ENCODE data around the gene PADI6. TPM values are rescaled to one million over a fixed set of nuclear protein-coding genes. Genes with fewer than 3 reads are reported as not detected.

PADI6 gene
- total RNA-seq, 2 experiments from 2014 or later, result not detected

DNA sequence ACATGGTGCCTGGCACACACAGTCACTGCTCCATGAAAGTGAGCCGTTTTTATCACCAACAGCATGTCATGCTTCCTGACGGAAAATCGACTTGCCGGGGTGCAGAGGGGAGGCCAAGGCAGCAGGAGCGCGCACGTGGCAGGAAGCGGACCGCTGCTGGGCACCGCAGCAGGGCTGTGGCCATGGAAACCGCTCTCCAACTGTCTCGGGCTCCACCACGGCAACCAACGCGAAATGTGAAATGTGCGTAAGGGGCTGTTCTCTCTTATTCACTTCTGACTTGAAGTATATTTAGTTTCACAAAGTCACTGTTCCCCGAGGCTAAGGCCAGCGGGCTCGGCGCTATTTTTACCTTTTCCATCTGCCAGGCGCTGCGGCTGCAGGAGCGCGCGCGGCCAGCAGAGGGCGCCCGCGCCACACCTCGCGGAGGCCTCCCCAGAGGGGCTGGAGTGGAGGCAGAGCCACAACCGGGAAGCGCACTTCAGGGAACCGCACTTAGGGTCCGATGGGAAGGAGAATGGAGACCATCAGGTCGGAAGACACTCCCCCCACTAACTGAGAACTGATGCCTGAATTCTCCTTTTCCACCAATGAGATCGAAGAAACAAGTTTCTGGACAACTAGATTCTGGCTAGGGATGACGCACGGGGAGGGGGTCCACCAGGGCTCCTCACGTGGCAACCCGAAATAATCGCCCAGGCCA lies 47.8 kb downstream of the PADI6 start:
- CTCF ChIA-PET, result no interaction called here

GRCh38 chr1:17420391-17420918 lies 48.5 kb downstream of the PADI6 start:
- no peak overlapping the region for H3K27ac Mint-ChIP-seq
- peaks cover 96% of the 10 kb centered on the region for H3K36me3 Mint-ChIP-seq (ENCODE audit: low read depth)
- ChIA-PET CTCF (no interaction called here), POLR2A (no interaction called here)
- no peaks in the 10 kb centered on the region for H3K9me3 Mint-ChIP-seq
- no peak overlapping the region for H3K4me3 Mint-ChIP-seq
- H3K4me1 Mint-ChIP-seq (ENCODE audit: low read depth), result peaks cover 4% of the 10 kb centered on the region
- Histone ChIP-seq H3K9me3 (ENCODE audit: control insufficient read depth in 1 of 2, insufficient read depth in 1 of 2, low read length in 2 of 2) (no peaks in the 10 kb centered on the region), H3K27me3 (ENCODE audit: control insufficient read depth in 1 of 2, insufficient read depth in 2 of 2, low read length in 2 of 2) (no peaks in the 10 kb centered on the region), H3K27ac (ENCODE audit: low read depth in 1 of 2, low read length in 2 of 2) (no peak overlapping the region), H3K36me3 (ENCODE audit: insufficient read depth, low read length) (peaks cover 83% of the 10 kb centered on the region), H3K4me1 (ENCODE audit: insufficient read depth, low read length) (peaks cover 6% of the 10 kb centered on the region), H3K4me3 (ENCODE audit: low read length) (no peak overlapping the region)
- ATAC-seq (ENCODE audit: poor library complexity) (no peak), DNase-seq (no peak)
- no peak for TF ChIP-seq CTCF (IDR thresholded peaks at IDR 0.05)
- no peaks in the 10 kb centered on the region for H3K27me3 Mint-ChIP-seq
- intact Hi-C loops (cut with DNase I, micrococcal nuclease), result loop anchor here in 1 of 2 experiments (2.0 kb wide), 1 partner anchor 186 kb away; no protein-coding TSS in a partner anchor

More for the DNA sequence above, 47.8 kb downstream of the PADI6 start:
- ATAC-seq (ENCODE audit: poor library complexity) (peak; percentile 86), DNase-seq (peak; percentile 39 to 82 (median 62))
- peak overlapping the region; percentile 8 for H3K27ac Mint-ChIP-seq
- H3K36me3 ChIP-seq (ENCODE audit: insufficient read depth, low read length), result peaks cover 83% of the 10 kb centered on the region
- H3K4me3 ChIP-seq (ENCODE audit: low read length), result no peak overlapping the region
- intact Hi-C loops (cut with DNase I, micrococcal nuclease), result loop anchor here (1.0 to 5.0 kb wide), 5 partner anchors 19 to 187 kb away; partner anchors contain the start of gene RCC2 (in 2 of the 2)
- peak overlapping the region; percentile 38 for H3K4me3 Mint-ChIP-seq
- H3K36me3 Mint-ChIP-seq (ENCODE audit: low read depth), result peaks cover 96% of the 10 kb centered on the region
- POLR2A ChIA-PET, result no interaction called here
- peaks cover 6% of the 10 kb centered on the region for H3K4me1 ChIP-seq (ENCODE audit: insufficient read depth, low read length)
- peaks cover 4% of the 10 kb centered on the region for H3K4me1 Mint-ChIP-seq (ENCODE audit: low read depth)
- no peaks in the 10 kb centered on the region for H3K27me3 ChIP-seq (ENCODE audit: control insufficient read depth in 1 of 2, insufficient read depth in 2 of 2, low read length in 2 of 2)
- H3K27me3 Mint-ChIP-seq, result no peaks in the 10 kb centered on the region
- H3K9me3 Mint-ChIP-seq, result no peaks in the 10 kb centered on the region
- no peaks in the 10 kb centered on the region for H3K9me3 ChIP-seq (ENCODE audit: control insufficient read depth in 1 of 2, insufficient read depth in 1 of 2, low read length in 2 of 2)
- peak; percentile 99 for TF ChIP-seq CTCF (IDR thresholded peaks at IDR 0.05)
- H3K27ac ChIP-seq (ENCODE audit: low read depth in 1 of 2, low read length in 2 of 2), result no peak overlapping the region

DNA sequence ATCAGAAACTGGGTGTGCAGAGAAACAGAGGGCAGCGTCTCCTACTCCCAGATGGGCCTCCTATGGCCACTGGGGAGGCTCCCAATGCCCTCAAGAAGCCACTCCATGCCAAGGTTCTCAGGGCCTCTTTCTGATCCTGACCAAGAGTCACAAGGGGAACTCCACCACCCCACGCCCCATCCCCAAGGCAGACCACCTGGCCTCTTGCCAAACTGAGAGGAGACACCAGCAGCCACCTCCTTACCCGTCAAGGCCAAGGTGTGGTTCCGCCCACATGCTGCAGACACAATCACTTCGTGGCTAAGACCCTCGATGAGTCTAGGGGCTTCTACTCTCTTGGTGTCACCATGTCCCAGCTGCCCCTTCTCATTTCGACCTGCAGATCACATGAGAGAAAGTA lies 50.5 kb downstream of the PADI6 start:
- intact Hi-C loops (cut with DNase I, micrococcal nuclease), result no loop called here
- TF ChIP-seq CTCF (IDR thresholded peaks at IDR 0.05), result no peak
- H3K4me1 Mint-ChIP-seq (ENCODE audit: low read depth), result peaks cover 8% of the 10 kb centered on the region
- Histone ChIP-seq H3K27me3 (ENCODE audit: control insufficient read depth in 1 of 2, insufficient read depth in 2 of 2, low read length in 2 of 2) (no peaks in the 10 kb centered on the region), H3K4me1 (ENCODE audit: insufficient read depth, low read length) (peaks cover 6% of the 10 kb centered on the region), H3K4me3 (ENCODE audit: low read length) (no peak overlapping the region), H3K27ac (ENCODE audit: low read depth in 1 of 2, low read length in 2 of 2) (no peak overlapping the region), H3K9me3 (ENCODE audit: control insufficient read depth in 1 of 2, insufficient read depth in 1 of 2, low read length in 2 of 2) (no peaks in the 10 kb centered on the region), H3K36me3 (ENCODE audit: insufficient read depth, low read length) (peaks cover 85% of the 10 kb centered on the region)
- DNase-seq, result no peak
- ATAC-seq (ENCODE audit: poor library complexity), result no peak
- H3K4me3 Mint-ChIP-seq, result no peak overlapping the region
- H3K27me3 Mint-ChIP-seq, result no peaks in the 10 kb centered on the region
- H3K27ac Mint-ChIP-seq, result no peak overlapping the region
- CTCF ChIA-PET, result no interaction called here
- no peaks in the 10 kb centered on the region for H3K9me3 Mint-ChIP-seq
- POLR2A ChIA-PET, result no interaction called here
- H3K36me3 Mint-ChIP-seq (ENCODE audit: low read depth), result peaks cover 95% of the 10 kb centered on the region
